Inflammatory macrophage treated with lipopolysaccharide for 4 hours (primary cell): ENCODE results near the gene GTF3C2.

ENCODE experiments used
- DNase-seq: peaks from one replicate; pipeline ENCODE4 v3.0.0-alpha.2; 2020

GTF3C2 gene

GRCh38 chr2:27291865-27292264, 64.7 kb downstream of the GTF3C2 start:
- DNase-seq, result no peak

- no peak for DNase-seq
These were observed 66.0 kb downstream of the GTF3C2 start for GRCh38 chr2:27290549-27290948.

DNA sequence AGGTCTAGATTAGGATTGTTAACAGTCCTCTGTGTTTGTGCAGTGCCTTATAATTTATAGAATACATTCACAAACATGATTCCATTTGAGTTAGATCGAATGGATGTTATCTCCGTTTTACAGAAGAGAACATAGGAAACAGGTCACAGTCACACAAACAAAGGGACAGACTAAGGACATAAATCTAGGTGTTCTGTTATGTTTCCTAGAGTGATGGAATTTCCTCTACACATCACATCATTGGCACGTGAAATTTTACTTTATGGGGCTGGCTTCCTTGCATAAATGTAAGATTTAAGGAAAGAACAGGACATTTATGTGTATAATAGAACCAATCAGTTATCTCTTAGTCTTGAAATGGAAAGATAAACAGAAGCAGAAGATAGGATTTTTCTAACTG, 68.0 kb downstream of the GTF3C2 start:
- no peak for DNase-seq

DNA sequence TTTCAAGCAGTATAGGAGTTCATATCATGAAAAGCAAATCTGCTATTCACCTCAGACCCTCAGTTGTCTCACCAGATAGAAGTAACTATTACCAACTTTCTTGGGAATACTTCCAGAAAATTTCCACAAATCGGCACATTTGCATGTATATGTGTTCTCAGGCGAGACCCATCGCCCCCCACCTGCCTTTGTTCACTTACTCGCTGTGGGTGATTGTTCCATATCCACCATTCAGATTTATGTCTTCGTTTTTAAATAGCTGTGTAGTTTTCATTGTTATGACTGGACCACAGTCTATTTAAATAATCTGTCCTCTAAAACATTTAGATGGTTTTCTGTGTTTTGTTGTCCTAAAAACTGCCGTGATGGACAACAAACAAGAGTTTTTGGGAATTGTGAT, 71.1 kb downstream of the GTF3C2 start:
- DNase-seq, result no peak

DNA sequence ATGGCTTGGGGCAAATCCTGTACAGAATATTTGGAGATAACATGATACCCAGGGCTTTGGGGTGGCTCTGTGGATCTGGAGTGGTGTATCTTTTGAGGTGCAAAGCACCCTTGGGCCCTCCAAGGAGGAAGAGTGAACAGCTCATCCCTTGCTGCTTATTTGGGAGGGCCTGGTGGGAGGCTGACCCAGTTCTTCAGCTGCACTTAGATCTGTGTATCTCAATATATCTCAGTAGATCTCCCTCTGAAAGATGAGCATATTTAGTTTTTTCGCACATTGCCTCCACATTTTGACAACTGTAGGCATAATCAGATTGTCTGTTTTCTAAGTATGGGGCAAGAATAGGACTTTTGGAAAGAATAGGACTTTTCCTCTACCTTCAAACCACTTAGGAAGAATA, 71.6 kb downstream of the GTF3C2 start:
- DNase-seq, result no peak

DNA sequence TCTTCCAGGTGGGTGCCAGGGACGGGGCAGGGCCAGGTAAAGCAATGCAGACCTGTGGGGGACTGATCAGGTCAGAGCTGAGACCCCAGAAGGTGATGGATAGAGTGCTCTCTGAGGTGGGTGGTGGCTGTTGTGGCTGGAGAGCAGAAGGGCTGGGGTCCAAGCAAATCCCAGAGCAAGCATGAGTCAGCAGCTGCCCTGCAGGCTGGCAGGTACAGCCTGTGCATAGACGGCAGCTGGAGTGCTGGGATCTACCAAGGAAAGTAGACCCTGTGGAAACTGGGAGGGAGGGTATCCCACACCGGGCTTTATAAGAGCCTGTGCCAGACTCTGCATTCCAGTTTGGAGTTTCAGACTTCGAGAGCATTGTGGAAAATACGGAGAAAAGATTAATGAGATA, 73.7 kb downstream of the GTF3C2 start:
- no peak for DNase-seq

- DNase-seq, result no peak
These were observed 74.6 kb downstream of the GTF3C2 start, which contains the start of gene TRIM54 for GRCh38 chr2:27281855-27282559. TRIM54 (plus strand) TSS chr2:27282429; CDS start chr2:27282732, 303 bp downstream.

- DNase-seq, result no peak
These were observed 75.1 kb downstream of the GTF3C2 start for GRCh38 chr2:27281442-27281841.

DNA sequence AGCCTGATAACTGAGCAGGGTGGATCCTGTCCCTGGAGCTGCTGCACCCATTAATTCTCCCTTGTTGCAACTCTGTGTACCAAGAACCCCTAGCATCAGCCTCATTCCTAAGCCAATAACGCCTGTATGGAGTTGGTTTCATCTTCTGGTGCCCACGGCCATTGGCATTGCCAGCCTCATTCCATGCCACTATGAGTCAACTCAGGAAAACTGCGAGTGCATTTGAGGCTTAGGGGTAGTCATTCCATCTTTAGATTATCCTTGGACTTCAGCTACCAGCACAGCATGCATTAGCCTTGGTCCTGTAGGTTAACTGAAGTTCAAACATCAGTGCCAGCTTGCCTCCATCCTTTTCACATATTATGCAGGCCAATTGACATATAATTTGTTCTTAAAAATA, 75.7 kb downstream of the GTF3C2 start:
- no peak for DNase-seq

DNA sequence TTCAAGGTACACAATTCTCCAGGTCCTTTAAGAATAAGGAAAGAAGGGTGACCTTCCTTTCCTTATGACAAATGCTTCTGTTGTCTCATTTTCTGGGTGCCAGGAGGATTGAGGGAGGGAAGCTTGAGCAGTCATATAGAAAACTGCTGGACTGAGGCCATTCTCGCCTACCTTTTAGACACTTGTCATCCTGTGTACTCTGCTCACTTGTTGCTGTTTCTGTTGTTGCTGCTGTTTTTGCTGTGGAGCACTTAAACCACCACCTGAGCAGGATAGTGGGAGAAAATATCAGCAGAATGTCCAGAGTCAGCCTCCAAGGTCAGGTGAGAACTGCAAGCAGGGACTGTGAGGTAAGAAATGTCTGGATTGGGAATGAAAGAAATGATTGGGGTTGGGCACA, 78.6 kb downstream of the GTF3C2 start:
- no peak for DNase-seq
